GM12801 (cell line): ENCODE measurements around the gene C9.

ENCODE experiments used
- TF ChIP-seq, protein P1 (sequence below): IDR thresholded peaks from one replicate; pipeline ENCODE4 v1.5.1; 2011; ENCODE audit warnings: control low read depth; ENCODE audit not compliant: insufficient read length; ENCODE audit errors: extremely low read depth

C9 gene

DNA sequence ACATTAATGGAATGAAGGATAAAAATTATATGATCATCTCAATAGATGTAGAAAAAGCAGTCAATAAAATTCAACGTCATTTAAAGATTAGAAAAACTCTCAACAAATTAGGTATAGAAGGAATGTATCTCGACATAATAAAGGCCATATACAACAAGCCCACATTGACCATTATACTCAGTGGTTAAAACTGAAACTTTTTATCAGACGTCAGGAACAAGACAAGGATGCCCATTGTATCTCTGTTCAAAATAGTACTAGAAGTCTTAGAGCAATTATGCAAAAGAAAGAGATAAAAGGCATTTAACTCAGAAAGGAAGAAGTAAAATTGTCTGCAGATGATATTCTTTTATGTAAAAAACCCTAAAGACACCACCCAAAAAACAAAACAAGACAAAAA, 40.8 kb downstream of the C9 start:
- TF ChIP-seq, protein P1, sequence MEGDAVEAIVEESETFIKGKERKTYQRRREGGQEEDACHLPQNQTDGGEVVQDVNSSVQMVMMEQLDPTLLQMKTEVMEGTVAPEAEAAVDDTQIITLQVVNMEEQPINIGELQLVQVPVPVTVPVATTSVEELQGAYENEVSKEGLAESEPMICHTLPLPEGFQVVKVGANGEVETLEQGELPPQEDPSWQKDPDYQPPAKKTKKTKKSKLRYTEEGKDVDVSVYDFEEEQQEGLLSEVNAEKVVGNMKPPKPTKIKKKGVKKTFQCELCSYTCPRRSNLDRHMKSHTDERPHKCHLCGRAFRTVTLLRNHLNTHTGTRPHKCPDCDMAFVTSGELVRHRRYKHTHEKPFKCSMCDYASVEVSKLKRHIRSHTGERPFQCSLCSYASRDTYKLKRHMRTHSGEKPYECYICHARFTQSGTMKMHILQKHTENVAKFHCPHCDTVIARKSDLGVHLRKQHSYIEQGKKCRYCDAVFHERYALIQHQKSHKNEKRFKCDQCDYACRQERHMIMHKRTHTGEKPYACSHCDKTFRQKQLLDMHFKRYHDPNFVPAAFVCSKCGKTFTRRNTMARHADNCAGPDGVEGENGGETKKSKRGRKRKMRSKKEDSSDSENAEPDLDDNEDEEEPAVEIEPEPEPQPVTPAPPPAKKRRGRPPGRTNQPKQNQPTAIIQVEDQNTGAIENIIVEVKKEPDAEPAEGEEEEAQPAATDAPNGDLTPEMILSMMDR, result no peak

DNA sequence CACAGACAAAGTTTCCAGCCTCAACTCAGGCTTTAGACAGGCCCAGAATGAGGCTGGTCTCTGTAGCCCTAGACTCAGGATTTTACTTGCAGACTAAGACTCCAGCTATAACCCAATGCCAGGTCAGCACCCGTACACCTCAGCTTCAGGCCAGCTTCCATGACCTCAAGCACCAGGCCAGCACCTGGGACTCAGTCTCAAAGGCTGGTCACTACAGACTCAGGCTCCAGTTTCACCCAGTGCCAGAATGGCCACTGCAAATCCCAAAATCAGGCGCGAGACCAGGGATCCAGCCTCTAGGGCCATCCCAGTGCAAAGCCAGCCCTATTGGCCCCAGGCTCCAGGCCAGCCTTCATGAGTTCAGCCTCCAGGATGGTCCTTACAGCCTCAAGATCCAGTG, 44.9 kb downstream of the C9 start:
- TF ChIP-seq, protein P1, result no peak

DNA sequence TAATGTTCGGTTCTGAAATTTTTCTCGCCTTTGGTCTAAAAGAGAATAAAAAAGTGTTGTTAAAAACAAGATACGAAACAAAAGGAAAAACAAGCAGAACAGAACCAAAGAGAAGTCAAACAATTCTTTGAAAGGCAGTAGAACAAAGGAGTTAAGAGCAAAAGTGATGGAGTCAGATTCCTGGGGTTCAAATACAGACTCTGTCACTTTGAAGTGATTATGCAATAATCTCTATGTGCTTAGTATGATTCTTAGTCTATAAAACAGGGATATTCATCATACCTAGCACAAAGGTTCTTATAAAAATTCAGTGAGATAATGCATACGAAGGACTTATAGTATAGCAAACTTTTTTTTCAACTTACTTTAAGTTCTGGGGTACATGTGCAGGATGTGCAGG, 48.3 kb downstream of the C9 start:
- TF ChIP-seq, protein P1, result no peak

DNA sequence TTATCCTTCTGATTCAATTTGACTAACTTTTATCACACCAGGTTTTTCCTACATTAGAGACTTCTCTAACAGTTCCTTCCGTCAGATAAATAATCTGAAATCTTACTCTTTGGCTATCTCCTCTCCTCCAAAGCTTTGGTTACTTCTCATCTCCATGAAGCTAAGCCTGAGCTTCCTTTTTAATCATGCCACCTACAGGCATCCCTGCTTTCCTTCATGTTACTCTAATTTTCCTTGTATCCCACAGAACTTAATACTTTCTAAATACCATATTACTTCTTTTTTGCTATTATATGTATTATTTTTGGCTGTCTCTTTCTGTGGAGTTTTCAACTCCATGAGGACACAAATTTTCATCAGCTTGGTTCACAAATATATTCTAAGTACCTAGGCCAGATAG, 49.7 kb downstream of the C9 start:
- TF ChIP-seq, protein P1, result no peak

DNA sequence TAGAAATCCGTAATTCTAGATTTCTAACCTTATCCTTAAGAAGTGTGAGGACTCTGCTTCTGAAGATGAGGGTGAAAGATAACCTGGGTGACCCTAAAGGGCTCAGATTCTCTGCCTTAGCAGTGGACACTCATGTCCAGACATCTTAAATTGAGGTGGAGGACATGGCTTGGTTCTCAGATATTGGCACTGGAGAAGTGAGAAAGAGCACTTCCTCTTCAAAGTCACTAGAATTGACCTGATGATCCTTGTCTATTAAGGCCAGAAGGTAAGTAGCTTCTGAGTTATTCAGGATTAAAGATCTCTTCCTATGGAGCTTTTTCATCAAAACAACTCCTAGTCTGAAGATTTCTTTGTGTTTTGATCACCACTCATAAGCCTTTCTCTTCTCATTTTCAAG, 54.8 kb downstream of the C9 start:
- TF ChIP-seq, protein P1, result no peak

DNA sequence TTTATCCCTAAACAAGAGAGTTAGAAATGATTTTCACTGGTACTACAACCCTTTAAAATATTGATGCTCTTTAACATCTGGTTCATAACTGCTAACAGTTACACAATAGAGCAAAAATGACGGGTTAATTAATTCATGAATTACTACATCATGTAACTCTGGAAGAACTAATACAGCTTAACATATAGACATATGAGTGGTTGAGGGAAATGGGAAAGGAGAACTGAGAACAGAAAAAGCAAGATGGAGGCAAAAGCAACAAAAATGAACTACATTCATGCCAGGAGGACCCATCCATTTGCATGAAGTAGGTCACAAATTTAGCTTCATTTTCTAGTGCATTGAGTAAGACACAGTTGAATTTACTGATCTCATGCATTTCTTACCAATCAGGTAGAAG, 61.8 kb downstream of the C9 start:
- TF ChIP-seq, protein P1, result no peak

DNA sequence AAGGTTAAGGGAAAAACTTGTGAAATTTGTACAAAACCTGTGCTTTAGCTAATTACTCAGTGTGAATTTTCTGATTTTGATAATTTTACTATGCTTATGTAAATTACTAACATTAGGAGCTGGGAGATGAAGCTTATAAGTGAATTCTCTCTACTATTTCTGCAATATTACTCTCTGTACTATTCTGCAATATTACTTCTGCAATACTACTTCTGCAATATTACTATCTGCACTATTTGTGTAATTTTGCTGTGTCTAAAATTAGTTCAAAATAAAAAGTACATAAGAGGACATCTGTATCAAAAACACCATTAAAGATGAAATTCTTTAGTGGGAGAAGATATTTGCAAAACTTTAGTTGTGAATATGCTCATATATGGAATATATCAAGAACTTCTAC, 62.9 kb downstream of the C9 start:
- TF ChIP-seq, protein P1, result no peak

DNA sequence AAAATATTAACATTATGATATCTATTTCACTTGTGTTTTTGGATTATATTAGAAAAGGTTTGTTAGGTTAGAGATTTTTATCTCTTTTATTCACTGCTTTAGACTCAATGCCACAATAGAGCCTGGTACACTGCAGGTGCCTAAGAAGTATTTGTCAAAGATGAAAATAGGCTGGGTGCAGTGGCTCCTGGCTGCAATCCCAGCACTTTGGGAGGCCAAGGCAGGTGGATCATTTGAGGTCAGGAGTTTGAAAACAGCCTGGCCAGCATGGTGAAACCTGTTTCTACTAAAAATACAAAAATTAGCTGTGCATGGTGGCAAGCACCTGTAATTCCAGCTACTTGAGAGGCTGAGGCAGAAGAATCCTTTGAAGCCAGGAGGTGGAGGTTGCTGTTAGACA, 64.3 kb downstream of the C9 start:
- TF ChIP-seq, protein P1, result no peak
